GM19099 (cell line): Measurements from ENCODE around the gene ZNF782.

ENCODE experiments used
- POLR2A ChIP-seq: IDR thresholded peaks from 3 replicates; pipeline ENCODE4 v1.6.1; 2011; ENCODE audit warnings: low read depth; ENCODE audit not compliant: insufficient read length; ENCODE audit errors: extremely low read depth

The ZNF782 gene

GRCh38 chr9:96853781-96854650, at the start of gene ZNF782:
TSS of gene ZNF782 (minus strand) at chr9:96854514. CDS start at chr9:96851961, 2,553 bp downstream.
- TF ChIP-seq POLR2A, result peak; percentile 60

- TF ChIP-seq POLR2A, result no peak
Measured at GRCh38 chr9:96892131-96892530, 37.8 kb upstream of the ZNF782 start.

- no peak for TF ChIP-seq POLR2A
Measured at GRCh38 chr9:96888591-96888990, 34.3 kb upstream of the ZNF782 start.

GRCh38 chr9:96885424-96885823, 31.1 kb upstream of the ZNF782 start:
- no peak for TF ChIP-seq POLR2A

GRCh38 chr9:96884443-96884842, 30.1 kb upstream of the ZNF782 start:
- TF ChIP-seq POLR2A, result no peak

- TF ChIP-seq POLR2A, result no peak
Measured at GRCh38 chr9:96883922-96884321, 29.6 kb upstream of the ZNF782 start.

GRCh38 chr9:96877269-96877668, 23.0 kb upstream of the ZNF782 start:
- TF ChIP-seq POLR2A, result no peak

- no peak for TF ChIP-seq POLR2A
Measured at GRCh38 chr9:96875461-96876142, 21.3 kb upstream of the ZNF782 start.

- no peak for TF ChIP-seq POLR2A
Measured at GRCh38 chr9:96874947-96875460, 20.7 kb upstream of the ZNF782 start.

- TF ChIP-seq POLR2A, result no peak
Measured at GRCh38 chr9:96874201-96874785, 20.0 kb upstream of the ZNF782 start.

GRCh38 chr9:96871176-96871575, 16.9 kb upstream of the ZNF782 start:
- TF ChIP-seq POLR2A, result no peak

- TF ChIP-seq POLR2A, result no peak
Measured at GRCh38 chr9:96868709-96869108, 14.4 kb upstream of the ZNF782 start.

GRCh38 chr9:96867079-96867804, 12.9 kb upstream of the ZNF782 start:
- no peak for TF ChIP-seq POLR2A

- TF ChIP-seq POLR2A, result no peak
Measured at GRCh38 chr9:96859461-96860198, 5.3 kb upstream of the ZNF782 start.
